SK-N-SH treated with all-trans-retinoic acid at 6 μM for 48 hours (cell line): ENCODE data around the gene CD46.

ENCODE experiments used
- ZNF8 ChIP-seq: fragments of 450-650 bp; formaldehyde crosslinking; IDR thresholded peaks from 2 replicates; pipeline ENCODE4 v1.5.0; 2020; ENCODE audit warnings: mild to moderate bottlenecking, moderate library complexity
- TF ChIP-seq, protein P1 (sequence below): fragments of 250-450 bp; sonication (Bioruptor Pico); IDR thresholded peaks from 2 replicates; pipeline ENCODE4 v1.8.0; 2020; ENCODE audit warnings: mild to moderate bottlenecking, moderate library complexity, borderline replicate concordance

GRCh38 chr1:207817778-207818751, 66.2 kb downstream of the CD46 start:
- TF ChIP-seq, protein P1, sequence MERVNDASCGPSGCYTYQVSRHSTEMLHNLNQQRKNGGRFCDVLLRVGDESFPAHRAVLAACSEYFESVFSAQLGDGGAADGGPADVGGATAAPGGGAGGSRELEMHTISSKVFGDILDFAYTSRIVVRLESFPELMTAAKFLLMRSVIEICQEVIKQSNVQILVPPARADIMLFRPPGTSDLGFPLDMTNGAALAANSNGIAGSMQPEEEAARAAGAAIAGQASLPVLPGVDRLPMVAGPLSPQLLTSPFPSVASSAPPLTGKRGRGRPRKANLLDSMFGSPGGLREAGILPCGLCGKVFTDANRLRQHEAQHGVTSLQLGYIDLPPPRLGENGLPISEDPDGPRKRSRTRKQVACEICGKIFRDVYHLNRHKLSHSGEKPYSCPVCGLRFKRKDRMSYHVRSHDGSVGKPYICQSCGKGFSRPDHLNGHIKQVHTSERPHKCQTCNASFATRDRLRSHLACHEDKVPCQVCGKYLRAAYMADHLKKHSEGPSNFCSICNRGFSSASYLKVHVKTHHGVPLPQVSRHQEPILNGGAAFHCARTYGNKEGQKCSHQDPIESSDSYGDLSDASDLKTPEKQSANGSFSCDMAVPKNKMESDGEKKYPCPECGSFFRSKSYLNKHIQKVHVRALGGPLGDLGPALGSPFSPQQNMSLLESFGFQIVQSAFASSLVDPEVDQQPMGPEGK (CRISPR knock-in tag) = no peak
- no peak for TF ChIP-seq ZNF8
